H1 (cell line): ENCODE data around the gene SSRP1. TPM values are rescaled to one million over a fixed set of nuclear protein-coding genes. Genes with fewer than 3 reads are reported as not detected.

Experiments
- CTCF ChIA-PET: fragments of 300-600 bp; sonication (Branson Sonifier 250); formaldehyde crosslinking; loops from one replicate; lab custom pipeline; 2021; ENCODE audit not compliant: partially characterized antibody; lab: Charles Lee
- POLR2A ChIA-PET: fragments of 300-600 bp; sonication (Branson Sonifier 250); formaldehyde crosslinking; loops from one replicate; lab custom pipeline; 2021; ENCODE audit warnings: inconsistent platforms; ENCODE audit not compliant: partially characterized antibody; lab: Charles Lee
- DNase-seq, 2 experiments: peaks; one replicate each; pipeline versions ENCODE4 v3.0.0 to v3.0.0-alpha.2; 2010 to 2022; ENCODE audit warnings: low spot score in 2 of 2, low read depth in 1 of 2, mixed read lengths in 1 of 2
- FAIRE-seq: peaks from 2 replicates; lab custom pipeline; 2011; peaks lifted over from hg19 to GRCh38; lab: Jason Lieb, UNC
- H2AFZ ChIP-seq: 2 replicates; pipeline ENCODE4 v1.8.1; 2012; ENCODE audit warnings: low read length, inconsistent platforms
- H2AK5ac ChIP-seq: 2 replicates; pipeline ENCODE4 v1.6.1; 2013; ENCODE audit warnings: low read depth, low read length
- H2BK120ac ChIP-seq: replicated peaks from 2 replicates; pipeline ENCODE3; 2013; ENCODE audit warnings: low read depth, low read length, inconsistent platforms
- H2BK12ac ChIP-seq: 2 replicates; pipeline ENCODE4 v1.6.1; 2013; ENCODE audit warnings: low read depth, low read length
- H2BK15ac ChIP-seq: 2 replicates; pipeline ENCODE4 v1.6.1; 2013; ENCODE audit warnings: low read length
- H2BK20ac ChIP-seq: 2 replicates; pipeline ENCODE4 v1.6.1; 2013; ENCODE audit warnings: low read length
- H2BK5ac ChIP-seq: 2 replicates; pipeline ENCODE4 v1.6.1; 2013; ENCODE audit warnings: low read depth, low read length
- H3K14ac ChIP-seq: 2 replicates; pipeline ENCODE4 v1.6.1; 2013; ENCODE audit warnings: inconsistent platforms; ENCODE audit not compliant: insufficient read length
- H3K18ac ChIP-seq: 2 replicates; pipeline ENCODE4 v1.6.1; 2013; ENCODE audit warnings: low read length; ENCODE audit errors: extremely low read depth
- H3K23ac ChIP-seq: 2 replicates; pipeline ENCODE4 v1.6.1; 2013; ENCODE audit warnings: inconsistent platforms; ENCODE audit not compliant: insufficient read length
- H3K23me2 ChIP-seq: 2 replicates; pipeline ENCODE4 v1.6.1; 2013; ENCODE audit warnings: low read depth, low read length
- H3K27ac ChIP-seq: 2 replicates; pipeline ENCODE4 v1.6.1; 2011; ENCODE audit warnings: low read depth, low read length, inconsistent platforms
- H3K27me3 ChIP-seq, 4 experiments: replicated peaks in 1 of 4; 1 replicate in 1 of 4; 2 replicates in 3 of 4; pipeline versions ENCODE4 v1.6.1 to v1.8.1; 2011 to 2013; ENCODE audit warnings: low read length in 3 of 4, mild to moderate bottlenecking in 3 of 4, inconsistent platforms in 2 of 4, mixed read lengths in 2 of 4, moderate library complexity in 1 of 4; ENCODE audit not compliant: control insufficient read depth in 3 of 4, insufficient read depth in 3 of 4; ENCODE audit errors: extremely low read depth in 1 of 4
- H3K36me3 ChIP-seq, 4 experiments: 2 replicates each; pipeline versions ENCODE4 v1.6.1 to v1.8.1; 2011 to 2013; ENCODE audit warnings: mild to moderate bottlenecking in 4 of 4, low read length in 3 of 4, moderate library complexity in 2 of 4, control low read depth in 1 of 4, inconsistent platforms in 1 of 4; ENCODE audit not compliant: insufficient read depth in 4 of 4, control insufficient read depth in 2 of 4
- H3K4ac ChIP-seq: replicated peaks from 2 replicates; pipeline ENCODE3; 2013; ENCODE audit warnings: low read length, low read depth, mixed read lengths, inconsistent platforms; ENCODE audit not compliant: insufficient read length
- H3K4me1 ChIP-seq, 4 experiments: replicated peaks in 1 of 4; 1 replicate in 1 of 4; 2 replicates in 3 of 4; pipeline versions ENCODE4 v1.6.1 to v1.8.1; 2011 to 2013; ENCODE audit warnings: low read length in 3 of 4, inconsistent platforms in 2 of 4, mixed read lengths in 1 of 4; ENCODE audit not compliant: insufficient read depth in 4 of 4, control insufficient read depth in 3 of 4
- H3K4me2 ChIP-seq, 2 experiments: 2 replicates each; pipeline versions ENCODE4 v1.6.1 to v1.8.1; 2011 to 2013; ENCODE audit warnings: low read depth in 2 of 2, low read length in 2 of 2, control low read depth in 1 of 2, inconsistent platforms in 1 of 2, mild to moderate bottlenecking in 1 of 2; ENCODE audit not compliant: insufficient read depth in 1 of 2
- H3K4me3 ChIP-seq, 4 experiments: fragments of 200-600, 300-600 bp in 1 of 4; sonication (generic), shearing (Covaris generic), sonication (Bioruptor Twin) in 1 of 4; 2 replicates each; pipeline versions ENCODE4 v1.5.1 to v1.8.1; 2011 to 2016; ENCODE audit warnings: low read length in 4 of 4, low read depth in 3 of 4, control low read depth in 2 of 4, inconsistent platforms in 2 of 4, mild to moderate bottlenecking in 2 of 4, mixed read lengths in 1 of 4, moderate library complexity in 1 of 4; ENCODE audit not compliant: insufficient read depth in 2 of 4; ENCODE audit errors: extremely low read depth in 1 of 4
- H3K56ac ChIP-seq: replicated peaks from 2 replicates; pipeline ENCODE3; 2013; ENCODE audit warnings: low read depth, mild to moderate bottlenecking, mixed read lengths, low read length, inconsistent platforms; ENCODE audit not compliant: insufficient read length
- H3K79me1 ChIP-seq: 2 replicates; pipeline ENCODE4 v1.6.1; 2013; ENCODE audit warnings: low read depth, low read length, control low read depth
- H3K79me2 ChIP-seq, 2 experiments: 2 replicates each; pipeline versions ENCODE4 v1.6.1 to v1.8.1; 2012 to 2013; ENCODE audit warnings: low read length in 2 of 2, mild to moderate bottlenecking in 2 of 2, inconsistent platforms in 1 of 2; ENCODE audit not compliant: insufficient read depth in 2 of 2, control insufficient read depth in 1 of 2
- H3K9ac ChIP-seq, 4 experiments: replicated peaks in 1 of 4; 1 replicate in 1 of 4; 2 replicates in 3 of 4; pipeline versions ENCODE4 v1.6.1 to v1.8.1; 2011 to 2013; ENCODE audit warnings: low read depth in 3 of 4, low read length in 3 of 4, control low read depth in 2 of 4, mild to moderate bottlenecking in 2 of 4, moderate library complexity in 2 of 4, inconsistent platforms in 1 of 4; ENCODE audit errors: extremely low read depth in 1 of 4
- H3K9me3 ChIP-seq, 2 experiments: 2 replicates each; pipeline versions ENCODE4 v1.6.1 to v1.8.1; 2012 to 2013; ENCODE audit warnings: mild to moderate bottlenecking in 2 of 2, moderate library complexity in 2 of 2, control low read depth in 1 of 2, inconsistent platforms in 1 of 2, low read depth in 1 of 2, low read length in 1 of 2, mixed read lengths in 1 of 2; ENCODE audit not compliant: insufficient read depth in 2 of 2
- H4K20me1 ChIP-seq, 2 experiments: replicated peaks in 1 of 2; 2 replicates each; pipeline versions ENCODE3 to v1.8.1; 2011 to 2013; ENCODE audit warnings: inconsistent platforms in 2 of 2, low read length in 2 of 2, mild to moderate bottlenecking in 1 of 2; ENCODE audit not compliant: insufficient read depth in 2 of 2, control insufficient read depth in 1 of 2
- H4K5ac ChIP-seq: 2 replicates; pipeline ENCODE4 v1.6.1; 2013; ENCODE audit warnings: low read length, low read depth, mixed read lengths, inconsistent platforms; ENCODE audit not compliant: insufficient read length
- H4K8ac ChIP-seq: 2 replicates; pipeline ENCODE4 v1.8.0; 2013; ENCODE audit warnings: mild to moderate bottlenecking, moderate library complexity, low read length, inconsistent platforms; ENCODE audit not compliant: insufficient read depth; ENCODE audit errors: extremely low read depth
- H4K91ac ChIP-seq: replicated peaks from 2 replicates; pipeline ENCODE3; 2013; ENCODE audit warnings: low read length, mixed read lengths, inconsistent platforms; ENCODE audit not compliant: insufficient read length
- BCL11A ChIP-seq, 2 experiments: IDR thresholded peaks; one replicate each; pipeline ENCODE4 v1.6.1; 2011; ENCODE audit warnings: low read depth in 2 of 2, low read length in 2 of 2, mild to moderate bottlenecking in 2 of 2
- CBX8 ChIP-seq: fragments of 300-800, 300-1000 bp; sonication (generic); IDR thresholded peaks from 2 replicates; pipeline ENCODE4 v1.7.1; 2016; ENCODE audit warnings: low read depth, low read length, borderline replicate concordance
- CEBPB ChIP-seq: IDR thresholded peaks from 2 replicates; pipeline ENCODE4 v1.6.1; 2012; ENCODE audit warnings: low read depth, low read length
- HDAC6 ChIP-seq: IDR thresholded peaks from one replicate; pipeline ENCODE4 v1.7.1; 2012; ENCODE audit warnings: low read depth, mild to moderate bottlenecking, inconsistent platforms, low read length, moderate library complexity
- JUND ChIP-seq: IDR thresholded peaks from 2 replicates; pipeline ENCODE4 v1.6.1; 2011; ENCODE audit warnings: mild to moderate bottlenecking, improper control_type of control experiment, low read length
- KDM5A ChIP-seq: fragments of 200-600 bp; IDR thresholded peaks from 2 replicates; pipeline ENCODE4 v1.7.1; 2012; ENCODE audit warnings: mild to moderate bottlenecking, low read length, inconsistent platforms, mixed read lengths
- NRF1 ChIP-seq: IDR thresholded peaks from 2 replicates; pipeline ENCODE4 v1.6.1; 2011; ENCODE audit warnings: mild to moderate bottlenecking, low read depth, low read length, improper control_type of control experiment
- POLR2AphosphoS5 ChIP-seq: IDR thresholded peaks from 2 replicates; pipeline ENCODE4 v1.6.1; 2011; ENCODE audit warnings: low read depth, low read length
- RNF2 ChIP-seq: fragments of 200-900, 300-1000 bp; sonication (generic); IDR thresholded peaks from 2 replicates; pipeline ENCODE4 v1.7.1; 2016; ENCODE audit warnings: borderline replicate concordance, low read depth, mild to moderate bottlenecking, antibody characterized with exemption, low read length; ENCODE audit not compliant: poor library complexity, severe bottlenecking; ENCODE audit errors: missing control alignments
- SIRT6 ChIP-seq: IDR thresholded peaks from one replicate; pipeline ENCODE4 v1.7.1; 2012; ENCODE audit warnings: low read length, inconsistent platforms
- SP2 ChIP-seq: IDR thresholded peaks from 2 replicates; pipeline ENCODE4 v1.6.1; 2012; ENCODE audit warnings: mild to moderate bottlenecking, low read length, inconsistent platforms
- TAF1 ChIP-seq: IDR thresholded peaks from 2 replicates; pipeline ENCODE4 v1.6.1; 2011; ENCODE audit warnings: mild to moderate bottlenecking, low read depth, low read length
- USF2 ChIP-seq: IDR thresholded peaks from 2 replicates; pipeline ENCODE4 v1.6.1; 2011; ENCODE audit warnings: low read length, improper control_type of control experiment
- WGBS, 2 experiments: shearing (Covaris generic) in 1 of 2; methylation state at CpG; one replicate each; pipeline versions ENCODE4 v1.1.6 to v1.1.7; 2013 to 2015; ENCODE audit warnings: low lambda C conversion rate in 2 of 2, mixed read lengths in 2 of 2, inconsistent platforms in 1 of 2, low coverage in 1 of 2, missing lambda C conversion rate in 1 of 2; ENCODE audit not compliant: insufficient replicate concordance in 2 of 2, insufficient coverage in 1 of 2, insufficient read length in 1 of 2; ENCODE audit errors: extremely low coverage in 1 of 2, missing lambda C conversion rate in 1 of 2; 5-methylcytosine and 5-hydroxymethylcytosine counted together
- polyA plus RNA-seq, 7 experiments: library from polyadenylated mRNA; depleted of rRNA in 3 of 7; stranded (reverse) in 5 of 7; unstranded in 2 of 7; fragments of >200 nt in 5 of 7; fragments of 200-250 nt in 2 of 7; gene quantifications; 1 replicate in 5 of 7; 2 replicates in 1 of 7; 4 replicates in 1 of 7; pipeline versions ENCODE4 v1.2.1 to v1.2.3, GENCODE V29; 2011 to 2013; ENCODE audit warnings: missing spikeins in 2 of 7, mixed read lengths in 2 of 7
- total RNA-seq: library from RNA; stranded (reverse); fragmentation: NEBNext Ultra II Directional; extraction: Animal tissue kit (Norgen Biotek cat#: 25700); gene quantifications from 2 replicates; pipeline ENCODE4 v1.2.1, GENCODE V29; 2021

SSRP1 gene
- total and polyA plus RNA-seq, 2 of the 8 experiments (the other 6 are each of a cell fraction or from before 2014, with no cell fraction given), result 259 to 281 TPM

GRCh38 chr11:57310091-57310490 is 25.6 kb downstream of the SSRP1 start:
- Histone ChIP-seq H2BK15ac (no peak overlapping the region), H3K9ac (no peak overlapping the region), H3K23ac (no peak overlapping the region), H4K5ac (no peak overlapping the region), H3K27ac (no peak overlapping the region), H3K4me2 (peak overlapping the region in 1 of 2 experiments; percentile 88; a peak in 1 of 4 replicates), H2BK12ac (0 out of 2 replicates have a peak overlapping the region, but pooled peaks have one; percentile 45), H3K9me3 (no peaks in the 10 kb centered on the region), H4K8ac (0 out of 2 replicates have a peak overlapping the region, but pooled peaks have one; percentile 31), H2BK20ac (no peak overlapping the region), H3K4me3 (no peak overlapping the region), H3K18ac (no peak overlapping the region), H3K4ac (no peak overlapping the region), H3K27me3 (no peaks in the 10 kb centered on the region), H4K91ac (no peak overlapping the region), H3K23me2 (peaks cover 4% of the 10 kb centered on the region; the same call in 1 of the 2 replicates), H2BK120ac (no peak overlapping the region), H2BK5ac (no peak overlapping the region), H2AK5ac (no peak overlapping the region), H2AFZ (no peak overlapping the region), H3K14ac (no peak overlapping the region), H3K79me2 (peaks cover 0 to 54% of the 10 kb centered on the region in 2 experiments; a peak in 2 of 4 replicates), H3K56ac (no peak overlapping the region), H3K36me3 (peaks cover 9 to 68% (median 38%) of the 10 kb centered on the region in 4 experiments), H3K79me1 (peaks cover 26% of the 10 kb centered on the region), H3K4me1 (peaks cover 10 to 30% (median 23%) of the 10 kb centered on the region in 4 experiments), H4K20me1 (peaks cover 3 to 14% of the 10 kb centered on the region in 2 experiments)
- ChIA-PET CTCF (interaction anchor here (1.0 to 3.0 kb wide), 2 partner anchors 12 to 182 kb away, joined by 3 to 15 read pairs; no protein-coding TSS in a partner anchor), POLR2A (interaction anchor here (2.3 to 45.7 kb wide), 4 partner anchors 2 to 32 kb away, joined by 6 to 1279 read pairs (median 644); partner anchors contain the start of genes P2RX3, SSRP1 and TNKS1BP1)
- FAIRE-seq (no peak), DNase-seq (no peak)
- 87% methylated on average over 6 of the region's 6 CpGs; no CpG with 5 or more reads in 1 of the 2 experiments for whole genome bisulfite sequencing, 2 experiments
- TF ChIP-seq KDM5A (no peak), TAF1 (no peak), CBX8 (no peak), SP2 (no peak), BCL11A (IDR thresholded peaks at IDR 0.05; ENCODE audit: low read depth in 2 of 2, low read length in 2 of 2) (no peak), SIRT6 (no peak), RNF2 (no peak), POLR2AphosphoS5 (no peak; the same call in 1 of the 2 replicates), CEBPB (no peak), NRF1 (no peak), HDAC6 (no peak), JUND (no peak), USF2 (no peak)
